K562 treated with DMSO at 1 percent for 48 hours (cell line): ENCODE results near the gene SRGN. TPM values are rescaled to one million over a fixed set of nuclear protein-coding genes. Genes with fewer than 3 reads are reported as not detected.

Source experiments
- total RNA-seq: library from RNA; unstranded; fragments of 300-600 nt; gene quantifications from 2 replicates; pipeline ENCODE4 v1.2.3, GENCODE V29; 2022; ENCODE audit warnings: low replicate concordance; ENCODE audit errors: extremely low read depth

SRGN gene
- not detected in 2 replicates for total RNA-seq

GRCh38 chr10:69087590-69088470 lies at the start of gene SRGN:
Gene SRGN (plus strand): TSS chr10:69088103. CDS start chr10:69088158, 55 bp downstream.

GRCh38 chr10:69123747-69124562 lies 36.1 kb downstream of the SRGN start, which contains the start of gene VPS26A:
Gene VPS26A (plus strand): TSS chr10:69124178. CDS start chr10:69124278, 100 bp downstream.

Other genes with a start within 250 kb of the SRGN start
- not detected in 2 replicates for gene DDX50, start 186.8 kb upstream of the SRGN start, total RNA-seq
- gene DDX21, start 131.9 kb upstream of the SRGN start, total RNA-seq: 101 TPM in 1 of 2 replicates, not detected in the other
- not detected in 2 replicates for gene KIFBP, start 99.3 kb upstream of the SRGN start, total RNA-seq
- not detected in 2 replicates for gene VPS26A, start 36.1 kb downstream of the SRGN start, total RNA-seq
- gene SUPV3L1, start 92.1 kb downstream of the SRGN start, total RNA-seq: not detected in 2 replicates
- gene HKDC1, start 132.2 kb downstream of the SRGN start, total RNA-seq: not detected in 2 replicates
- not detected in 2 replicates for gene HK1, start 190.4 kb downstream of the SRGN start, total RNA-seq